Measurements from ENCODE around the gene GRIK2. TPM values are rescaled to one million over a fixed set of nuclear protein-coding genes. Genes with fewer than 3 reads are reported as not detected.

GRIK2 gene
- total and polyA plus RNA-seq, 12 donors: 0.09 to 10.6 (median 1.9) TPM

- Histone ChIP-seq H3K27ac (no peak overlapping the region), H3K4me3 (no peak overlapping the region), H3K27me3 (no peaks in the 10 kb centered on the region), H3K9me3 (replicated peaks in 1 of 3) (no peaks in the 10 kb centered on the region), H3K36me3 (replicated peaks in 1 of 2) (no peaks in the 10 kb centered on the region), H3K4me1 (replicated peaks in 1 of 2) (no peaks in the 10 kb centered on the region)
- intact Hi-C loops (cut with DNase I): no loop called here
- no peak for TF ChIP-seq POLR2A (IDR thresholded peaks at IDR 0.05)
- no peak for TF ChIP-seq CTCF (IDR thresholded peaks at IDR 0.05)
- WGBS, 4 donors: 81 to 94% (median 86%) methylated on average over 1 of the region's 1 CpG
- no peak for DNase-seq
These were observed 345.0 kb downstream of the GRIK2 start for GRCh38 chr6:101738481-101738880.

GRCh38 chr6:101740631-101741030, 347.1 kb downstream of the GRIK2 start:
- 58 to 74% (median 67%) methylated on average over 2 of the region's 2 CpGs for WGBS, 4 donors
- H3K36me3 ChIP-seq (replicated peaks in 1 of 2): no peaks in the 10 kb centered on the region
- H3K27me3 ChIP-seq: no peaks in the 10 kb centered on the region
- TF ChIP-seq CTCF (IDR thresholded peaks at IDR 0.05): no peak
- no peak for TF ChIP-seq POLR2A (IDR thresholded peaks at IDR 0.05)
- H3K4me1 ChIP-seq (replicated peaks in 1 of 2): no peaks in the 10 kb centered on the region
- no peak overlapping the region for H3K4me3 ChIP-seq
- no peak overlapping the region for H3K27ac ChIP-seq
- intact Hi-C loops (cut with DNase I): no loop called here
- no peak for DNase-seq
- no peaks in the 10 kb centered on the region for H3K9me3 ChIP-seq (replicated peaks in 1 of 3)

DNA sequence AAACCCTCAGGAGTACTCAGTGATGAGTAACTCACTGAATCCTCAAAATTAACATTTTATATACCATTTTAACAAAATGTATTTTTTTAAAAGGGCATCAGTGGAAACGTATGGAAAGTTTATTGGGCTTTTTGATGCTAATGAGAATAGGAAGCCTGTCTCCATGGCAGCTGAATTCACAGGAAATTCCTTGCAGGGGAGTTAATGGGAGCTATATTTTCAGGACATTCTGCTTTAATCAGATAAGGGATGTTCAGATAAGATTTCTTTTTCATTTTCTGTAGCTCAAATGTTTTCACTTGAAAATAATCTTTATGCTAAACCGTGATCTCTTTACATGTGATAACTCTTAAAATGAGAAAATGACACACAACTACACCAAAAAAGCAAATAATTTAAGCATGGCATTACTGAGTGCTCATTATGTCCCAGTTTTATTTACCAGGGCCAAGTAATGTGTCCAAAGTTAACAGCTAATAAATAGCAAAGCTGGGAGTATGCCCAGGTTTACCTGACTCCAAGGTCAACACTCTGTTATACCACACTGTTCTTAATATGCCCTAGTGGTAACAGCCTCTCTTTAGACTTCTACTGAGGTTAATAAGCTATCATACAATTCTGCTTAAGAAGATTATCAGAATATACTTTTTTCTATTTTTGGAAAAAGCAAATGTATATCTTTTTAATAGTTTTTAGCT, 348.1 kb downstream of the GRIK2 start:
- no peaks in the 10 kb centered on the region for H3K4me1 ChIP-seq (replicated peaks in 1 of 2)
- no peak for TF ChIP-seq POLR2A (IDR thresholded peaks at IDR 0.05)
- no peak for TF ChIP-seq CTCF (IDR thresholded peaks at IDR 0.05)
- intact Hi-C loops (cut with DNase I): no loop called here
- 20 to 48% (median 38%) methylated on average over 2 of the region's 2 CpGs for WGBS, 4 donors
- DNase-seq: peak in 1 of 7 donors; percentile 23
- no peak overlapping the region for H3K4me3 ChIP-seq
- H3K9me3 ChIP-seq (replicated peaks in 1 of 3): no peaks in the 10 kb centered on the region
- no peak overlapping the region for H3K27ac ChIP-seq
- H3K36me3 ChIP-seq (replicated peaks in 1 of 2): no peaks in the 10 kb centered on the region
- H3K27me3 ChIP-seq: no peaks in the 10 kb centered on the region

DNA sequence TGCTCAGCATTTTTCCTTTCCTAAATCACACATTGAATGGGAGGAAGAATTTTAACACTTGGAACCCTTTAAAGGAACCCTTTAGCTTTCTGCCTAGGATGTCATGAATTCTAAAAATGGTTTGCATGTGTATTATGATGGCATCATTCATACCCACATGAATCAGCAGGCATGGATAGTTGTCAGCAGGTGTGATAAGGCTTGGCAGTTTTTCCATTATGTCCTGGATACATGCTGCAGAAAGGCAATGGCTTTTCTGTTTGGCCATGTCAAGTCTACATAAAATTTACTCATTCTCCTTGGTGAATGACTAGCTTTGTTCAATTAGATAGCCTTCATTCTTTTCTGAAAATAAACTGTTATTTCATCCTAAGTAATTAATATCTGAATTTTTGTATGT, 353.7 kb downstream of the GRIK2 start:
- Histone ChIP-seq H3K36me3 (replicated peaks in 1 of 2) (no peaks in the 10 kb centered on the region), H3K27me3 (no peaks in the 10 kb centered on the region), H3K9me3 (replicated peaks in 1 of 3) (no peaks in the 10 kb centered on the region), H3K4me1 (replicated peaks in 1 of 2) (peaks cover 0 to 10% of the 10 kb centered on the region in 2 donors), H3K27ac (no peak overlapping the region), H3K4me3 (no peak overlapping the region)
- TF ChIP-seq CTCF (IDR thresholded peaks at IDR 0.05) (no peak), POLR2A (IDR thresholded peaks at IDR 0.05) (no peak)
- intact Hi-C loops (cut with DNase I): no loop called here
- DNase-seq: no peak

All from adrenal gland (tissue), 12 donors.